ENCODE results near the gene B4GALT4. TPM values are rescaled to one million over a fixed set of nuclear protein-coding genes. Genes with fewer than 3 reads are reported as not detected.
"Not testable (repeated sequence)": the region's sequence is repeated elsewhere in the genome, so short reads cannot be mapped to it uniquely, and the experiment has no call there.

B4GALT4 gene
- total RNA-seq, 3 donors from 2014 or later (not counting 1 experiment from before 2014, with no cell fraction given), result 35.1 to 54.1 (median 48.8) TPM

GRCh38 chr3:119243712-119244111 lies 3.0 kb upstream of the B4GALT4 start:
- no peak for DNase-seq
- H3K4me1 ChIP-seq (ENCODE audit: control insufficient read depth, insufficient read depth, low read length), result peaks cover 20% of the 10 kb centered on the region
- TF ChIP-seq, protein P1, sequence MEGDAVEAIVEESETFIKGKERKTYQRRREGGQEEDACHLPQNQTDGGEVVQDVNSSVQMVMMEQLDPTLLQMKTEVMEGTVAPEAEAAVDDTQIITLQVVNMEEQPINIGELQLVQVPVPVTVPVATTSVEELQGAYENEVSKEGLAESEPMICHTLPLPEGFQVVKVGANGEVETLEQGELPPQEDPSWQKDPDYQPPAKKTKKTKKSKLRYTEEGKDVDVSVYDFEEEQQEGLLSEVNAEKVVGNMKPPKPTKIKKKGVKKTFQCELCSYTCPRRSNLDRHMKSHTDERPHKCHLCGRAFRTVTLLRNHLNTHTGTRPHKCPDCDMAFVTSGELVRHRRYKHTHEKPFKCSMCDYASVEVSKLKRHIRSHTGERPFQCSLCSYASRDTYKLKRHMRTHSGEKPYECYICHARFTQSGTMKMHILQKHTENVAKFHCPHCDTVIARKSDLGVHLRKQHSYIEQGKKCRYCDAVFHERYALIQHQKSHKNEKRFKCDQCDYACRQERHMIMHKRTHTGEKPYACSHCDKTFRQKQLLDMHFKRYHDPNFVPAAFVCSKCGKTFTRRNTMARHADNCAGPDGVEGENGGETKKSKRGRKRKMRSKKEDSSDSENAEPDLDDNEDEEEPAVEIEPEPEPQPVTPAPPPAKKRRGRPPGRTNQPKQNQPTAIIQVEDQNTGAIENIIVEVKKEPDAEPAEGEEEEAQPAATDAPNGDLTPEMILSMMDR (IDR thresholded peaks at IDR 0.05), result no peak
- H3K36me3 ChIP-seq (ENCODE audit: control insufficient read depth, insufficient read depth, low read length), result no peaks in the 10 kb centered on the region
- no peak overlapping the region for H3K4me3 Mint-ChIP-seq
- peaks cover 10 to 18% of the 10 kb centered on the region in 2 donors for H3K4me1 Mint-ChIP-seq
- H3K9me3 Mint-ChIP-seq, result peaks cover 0 to 5% of the 10 kb centered on the region in 2 donors
- no peak for ATAC-seq
- intact Hi-C loops (cut with micrococcal nuclease), result loop anchor here (5.0 kb wide), 1 partner anchor 109 kb away; no protein-coding TSS in a partner anchor
- H3K4me3 ChIP-seq (ENCODE audit: low read length), result no peak overlapping the region
- H3K27ac Mint-ChIP-seq, result no peak overlapping the region
- H3K36me3 Mint-ChIP-seq, result no peaks in the 10 kb centered on the region
- H3K27ac ChIP-seq (ENCODE audit: low read length), result no peak overlapping the region
- no peaks in the 10 kb centered on the region for H3K9me3 ChIP-seq (ENCODE audit: control insufficient read depth, insufficient read depth, low read length)
- peaks cover 0 to 4% of the 10 kb centered on the region in 2 donors for H3K27me3 Mint-ChIP-seq (ENCODE audit: low read depth in 2 of 2)
- H3K27me3 ChIP-seq (ENCODE audit: control insufficient read depth, insufficient read depth, low read length), result no peaks in the 10 kb centered on the region

DNA sequence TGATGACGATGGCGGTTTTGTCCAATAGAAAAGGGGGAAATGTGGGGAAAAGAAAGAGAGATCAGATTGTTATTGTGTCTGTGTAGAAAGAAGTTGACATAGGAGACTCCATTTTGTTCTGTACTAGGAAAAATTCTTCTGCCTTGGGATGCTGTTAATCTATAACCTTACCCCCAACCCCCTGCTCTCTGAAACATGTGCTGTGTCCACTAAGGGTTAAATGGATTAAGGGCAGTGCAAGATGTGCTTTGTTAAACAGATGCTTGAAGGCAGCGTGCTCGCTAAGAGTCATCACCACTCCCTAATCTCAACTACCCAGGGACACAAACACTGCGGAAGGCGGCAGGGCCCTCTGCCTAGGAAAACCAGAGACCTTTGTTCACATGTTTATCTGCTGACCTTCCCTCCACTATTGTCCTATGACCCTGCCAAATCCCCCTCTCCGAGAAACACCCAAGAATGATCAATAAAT lies 2.4 kb upstream of the B4GALT4 start:
- H3K27me3 ChIP-seq (ENCODE audit: control insufficient read depth, insufficient read depth, low read length); H3K9me3 Mint-ChIP-seq; H3K36me3 Mint-ChIP-seq; H3K27me3 Mint-ChIP-seq (ENCODE audit: low read depth in 2 of 2); ATAC-seq; DNase-seq; H3K27ac ChIP-seq (ENCODE audit: low read length); H3K4me3 Mint-ChIP-seq; H3K36me3 ChIP-seq (ENCODE audit: control insufficient read depth, insufficient read depth, low read length); H3K4me3 ChIP-seq (ENCODE audit: low read length); H3K27ac Mint-ChIP-seq; H3K9me3 ChIP-seq (ENCODE audit: control insufficient read depth, insufficient read depth, low read length): not testable (repeated sequence)
- peaks cover 10 to 18% of the 10 kb centered on the region in 2 donors for H3K4me1 Mint-ChIP-seq
- H3K4me1 ChIP-seq (ENCODE audit: control insufficient read depth, insufficient read depth, low read length), result peaks cover 23% of the 10 kb centered on the region
- intact Hi-C loops (cut with micrococcal nuclease), result loop anchor here (5.0 kb wide), 1 partner anchor 109 kb away; no protein-coding TSS in a partner anchor
- WGBS (ENCODE audit: insufficient coverage), result 100% methylated on average over 1 of the region's 7 CpGs

- not testable (repeated sequence) for H3K27me3 ChIP-seq (ENCODE audit: control insufficient read depth, insufficient read depth, low read length); H3K36me3 Mint-ChIP-seq; H3K27ac Mint-ChIP-seq; H3K9me3 ChIP-seq (ENCODE audit: control insufficient read depth, insufficient read depth, low read length); H3K27ac ChIP-seq (ENCODE audit: low read length); H3K4me3 Mint-ChIP-seq; H3K9me3 Mint-ChIP-seq; DNase-seq; H3K36me3 ChIP-seq (ENCODE audit: control insufficient read depth, insufficient read depth, low read length); ATAC-seq; H3K4me3 ChIP-seq (ENCODE audit: low read length); H3K27me3 Mint-ChIP-seq (ENCODE audit: low read depth in 2 of 2)
- H3K4me1 ChIP-seq (ENCODE audit: control insufficient read depth, insufficient read depth, low read length), result peaks cover 27% of the 10 kb centered on the region
- H3K4me1 Mint-ChIP-seq, result peaks cover 12 to 20% of the 10 kb centered on the region in 2 donors
- WGBS (ENCODE audit: insufficient coverage), result 97% methylated on average over 45 of the region's 49 CpGs
- intact Hi-C loops (cut with micrococcal nuclease), result loop anchor here (5.0 kb wide), 1 partner anchor 110 kb away; no protein-coding TSS in a partner anchor
Observed at GRCh38 chr3:119242387-119243057, 1.8 kb upstream of the B4GALT4 start.

DNA sequence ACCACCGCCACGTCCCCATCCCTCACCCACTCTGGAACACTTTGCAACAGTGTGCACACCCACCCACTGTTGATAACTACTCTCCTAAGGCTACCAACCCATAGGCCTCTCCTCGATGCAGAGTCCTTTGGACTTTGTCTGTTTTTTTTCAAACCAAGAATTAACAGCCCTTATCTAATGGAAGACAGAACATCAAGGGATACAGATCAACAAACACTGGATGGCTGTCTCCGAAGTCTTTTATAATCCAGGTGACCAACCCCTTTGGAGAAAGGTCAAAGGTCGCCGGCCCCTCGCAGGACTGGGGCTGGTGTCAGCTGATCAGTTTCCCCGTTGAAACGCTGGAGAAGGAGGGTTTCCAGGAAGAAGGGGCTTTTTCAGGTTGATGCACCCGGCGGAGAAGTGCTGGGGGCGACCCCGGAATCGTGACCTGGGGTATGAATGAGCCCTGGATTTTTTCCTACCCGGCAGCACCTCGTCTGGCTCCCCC lies 532 bp downstream of the B4GALT4 start:
- Histone ChIP-seq H3K27ac (ENCODE audit: low read length) (peak overlapping the region; percentile 79), H3K4me3 (ENCODE audit: low read length) (peak overlapping the region; percentile 49), H3K36me3 (ENCODE audit: control insufficient read depth, insufficient read depth, low read length) (peaks cover 9% of the 10 kb centered on the region), H3K4me1 (ENCODE audit: control insufficient read depth, insufficient read depth, low read length) (peaks cover 40% of the 10 kb centered on the region), H3K27me3 (ENCODE audit: control insufficient read depth, insufficient read depth, low read length) (no peaks in the 10 kb centered on the region), H3K9me3 (ENCODE audit: control insufficient read depth, insufficient read depth, low read length) (no peaks in the 10 kb centered on the region)
- Mint-ChIP-seq H3K4me3 (peak overlapping the region; percentile 96), H3K27me3 (ENCODE audit: low read depth in 2 of 2) (no peaks in the 10 kb centered on the region), H3K9me3 (no peaks in the 10 kb centered on the region), H3K4me1 (peaks cover 36 to 44% of the 10 kb centered on the region in 2 donors), H3K36me3 (peaks cover under 1% of the 10 kb centered on the region), H3K27ac (peak overlapping the region; percentile 92 to 96)
- TF ChIP-seq, protein P1 (IDR thresholded peaks at IDR 0.05), result no peak
- 1% methylated on average over 16 of the region's 16 CpGs for WGBS (ENCODE audit: insufficient coverage)
- peak in 1 of 2 donors; percentile 45 for DNase-seq
- intact Hi-C loops (cut with micrococcal nuclease), result loop anchor here (2.0 to 5.0 kb wide), 3 partner anchors 53 to 112 kb away; no protein-coding TSS in a partner anchor
- ATAC-seq, result peak in 1 of 3 donors; percentile 4
